K562 (cell line): ENCODE results near the gene BRAT1. TPM values are rescaled to one million over a fixed set of nuclear protein-coding genes. Genes with fewer than 3 reads are reported as not detected.

Source experiments
- EGR1 ChIP-seq: fragments of 450-650 bp; conservative IDR thresholded peaks from 2 replicates; pipeline ENCODE4 v1.6.1; 2017; ENCODE audit warnings: mild to moderate bottlenecking
- ERF ChIP-seq: fragments of 450-650 bp; formaldehyde crosslinking; IDR thresholded peaks from 2 replicates; pipeline ENCODE4 v1.4.0; 2020; ENCODE audit warnings: mild to moderate bottlenecking, mixed read lengths
- LCOR ChIP-seq: sonication (generic); formaldehyde crosslinking; IDR thresholded peaks from 2 replicates; pipeline ENCODE4 v1.8.0; 2022; ENCODE audit warnings: mild to moderate bottlenecking, missing genetic modification reagents
- MEF2A ChIP-seq: IDR thresholded peaks from 2 replicates; pipeline ENCODE4 v1.6.1; 2011; ENCODE audit warnings: low read depth, mild to moderate bottlenecking, low read length, moderate library complexity; ENCODE audit not compliant: control insufficient read depth
- MYC ChIP-seq, 2 experiments: fragments of 250-450 bp in 1 of 2; sonication (Bioruptor Pico) in 1 of 2; IDR thresholded peaks; 2 replicates each; pipeline versions ENCODE4 v1.5.1 to v1.6.1; 2012 to 2021; ENCODE audit warnings: low read depth in 2 of 2, borderline replicate concordance in 1 of 2, improper control_type of control experiment in 1 of 2, low read length in 1 of 2, mild to moderate bottlenecking in 1 of 2, moderate library complexity in 1 of 2
- NCOA2 ChIP-seq, 2 experiments: fragments of 450-650 bp; IDR thresholded peaks; 2 replicates each; pipeline ENCODE4 v1.6.1; 2018; ENCODE audit warnings: mild to moderate bottlenecking in 2 of 2, moderate library complexity in 1 of 2; ENCODE audit not compliant: partially characterized antibody in 2 of 2
- POLR2G ChIP-seq: fragments of 200-400 bp; formaldehyde crosslinking; IDR thresholded peaks from 2 replicates; pipeline ENCODE4 v1.6.1; 2017; ENCODE audit warnings: low read depth, mild to moderate bottlenecking, antibody characterized with exemption, low read length, moderate library complexity
- POLR3A ChIP-seq: IDR thresholded peaks from 2 replicates; pipeline ENCODE4 v1.6.1; 2011; ENCODE audit warnings: borderline replicate concordance, mild to moderate bottlenecking, moderate library complexity; ENCODE audit not compliant: insufficient read length, insufficient read depth; ENCODE audit errors: extremely low read depth
- RAD21 ChIP-seq, 2 experiments: fragments of 250-450 bp in 1 of 2; fragments of 450-650 bp in 1 of 2; sonication (Bioruptor Pico) in 1 of 2; formaldehyde crosslinking in 1 of 2; IDR thresholded peaks in 1 of 2; conservative IDR thresholded peaks in 1 of 2; 2 replicates each; pipeline versions ENCODE4 v1.4.0 to v1.8.0; 2020 to 2022; ENCODE audit warnings: mild to moderate bottlenecking in 2 of 2, moderate library complexity in 1 of 2
- SUPT5H ChIP-seq: fragments of 450-650 bp; IDR thresholded peaks from 2 replicates; pipeline ENCODE4 v1.6.1; 2016
- TAF7 ChIP-seq: fragments of 450-650 bp; IDR thresholded peaks from 2 replicates; pipeline ENCODE4 v1.6.1; 2016; ENCODE audit warnings: missing genetic modification characterization, missing compliant biosample characterization
- TAL1 ChIP-seq: fragments of 450-650 bp; IDR thresholded peaks from 2 replicates; pipeline ENCODE4 v1.6.1; 2016; ENCODE audit warnings: mild to moderate bottlenecking
- TCF3 ChIP-seq: sonication (generic); formaldehyde crosslinking; IDR thresholded peaks from 2 replicates; pipeline ENCODE4 v1.4.0; 2020; ENCODE audit warnings: mild to moderate bottlenecking, missing genetic modification reagents
- ZBTB1 ChIP-seq: sonication (generic); formaldehyde crosslinking; IDR thresholded peaks from 2 replicates; pipeline ENCODE4 v1.8.1; 2023; ENCODE audit warnings: missing genetic modification reagents, low read depth, mild to moderate bottlenecking, borderline replicate concordance
- ZNF23 ChIP-seq: fragments of 250-450 bp; sonication (Bioruptor Pico); IDR thresholded peaks from 2 replicates; pipeline ENCODE4 v1.4.0; 2020; ENCODE audit warnings: mild to moderate bottlenecking
- ZNF695 ChIP-seq: fragments of 450-650 bp; formaldehyde crosslinking; IDR thresholded peaks from 2 replicates; pipeline ENCODE4 v1.4.0; 2020; ENCODE audit warnings: mild to moderate bottlenecking, moderate library complexity
- polyA plus RNA-seq, 8 experiments: library from polyadenylated mRNA; depleted of rRNA in 4 of 8; stranded (reverse) in 5 of 8; unstranded in 3 of 8; fragments of >200 nt; fragmentation: Nextera tagmentation in 2 of 8; fragmentation: Illumina TruSeq in 1 of 8; extraction: Ambion mirVana in 2 of 8; extraction: Trizol in 1 of 8; gene quantifications; 2 replicates each; pipeline versions ENCODE4 v1.2.1 to v1.2.3, GENCODE V29; 2011 to 2014; ENCODE audit warnings: inconsistent platforms in 1 of 8, missing spikeins in 1 of 8
- total RNA-seq, 7 experiments: library from RNA; depleted of rRNA in 6 of 7; stranded (reverse); fragments of >200 nt in 6 of 7; fragmentation: Illumina TruSeq in 2 of 7; extraction: Trizol in 2 of 7; gene quantifications; 2 replicates each; pipeline versions ENCODE4 v1.2.1 to v1.2.3, GENCODE V29; 2011 to 2021; ENCODE audit warnings: low replicate concordance in 1 of 7
- TF ChIP-seq, protein P1 (sequence below): fragments of 250-450 bp; sonication (Bioruptor Pico); IDR thresholded peaks from 2 replicates; pipeline ENCODE4 v1.8.0; 2022; ENCODE audit warnings: inconsistent platforms, mild to moderate bottlenecking, moderate library complexity, borderline replicate concordance
- TF ChIP-seq, protein P2 (sequence below): sonication (generic); formaldehyde crosslinking; IDR thresholded peaks from 2 replicates; pipeline ENCODE4 v1.8.0; 2022; ENCODE audit warnings: missing genetic modification reagents, mild to moderate bottlenecking, borderline replicate concordance
- TF ChIP-seq, protein P3 (sequence below): sonication (generic); formaldehyde crosslinking; IDR thresholded peaks from 2 replicates; pipeline ENCODE4 v1.8.0; 2022; ENCODE audit warnings: mild to moderate bottlenecking, missing genetic modification reagents

The BRAT1 gene
- total and polyA plus RNA-seq, 9 of the 15 experiments (the other 6 are each of a cell fraction or from before 2014, with no cell fraction given) = 0.13 to 49.6 (median 10.5) TPM

DNA sequence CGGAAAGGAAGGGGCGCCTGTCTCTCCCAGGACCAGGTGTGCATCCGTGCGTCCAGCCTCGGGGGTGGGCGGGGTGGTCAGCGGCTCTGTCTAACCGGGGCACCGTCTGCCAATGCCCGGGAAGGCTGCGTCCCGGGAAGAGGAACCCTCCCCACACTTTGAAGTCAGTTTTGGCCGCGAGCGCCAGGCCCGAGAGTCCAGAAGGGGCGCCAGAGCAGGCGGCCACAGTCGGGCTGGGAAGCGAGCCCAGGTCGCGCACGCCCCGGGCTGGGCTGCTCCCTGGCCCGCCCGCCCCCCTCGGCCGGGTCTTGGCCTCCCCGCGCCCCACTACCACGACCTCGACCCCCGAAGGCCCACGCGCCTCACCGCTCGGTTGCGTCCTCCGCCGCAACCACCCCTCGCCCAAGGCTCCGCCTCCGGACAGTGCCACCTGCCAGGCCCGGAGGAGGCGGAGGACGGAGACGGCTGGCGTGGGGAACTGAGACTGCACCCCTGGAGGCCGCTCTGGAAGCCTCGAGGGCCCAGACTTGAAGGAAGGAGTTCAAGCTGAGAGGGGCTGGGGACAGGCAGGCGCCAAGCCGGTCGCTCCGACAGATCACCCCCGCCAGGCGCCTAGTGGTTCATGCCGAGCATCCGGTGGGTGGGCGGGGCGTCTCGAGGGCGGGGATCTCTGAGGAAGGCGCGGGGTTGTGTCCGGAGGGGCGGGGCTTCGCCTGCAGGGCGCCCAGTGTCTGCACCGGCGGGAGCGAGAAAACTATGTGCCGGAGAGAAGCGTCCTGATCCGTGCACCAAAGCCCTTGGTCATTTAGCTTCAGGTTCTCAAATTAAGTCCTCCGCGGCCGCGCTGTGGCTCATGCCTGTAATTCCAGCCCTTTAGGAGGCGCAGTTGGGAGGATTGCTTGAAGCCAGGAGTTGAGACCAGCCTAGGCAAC is at the start of gene BRAT1 (continued):
- TF ChIP-seq, protein P1, sequence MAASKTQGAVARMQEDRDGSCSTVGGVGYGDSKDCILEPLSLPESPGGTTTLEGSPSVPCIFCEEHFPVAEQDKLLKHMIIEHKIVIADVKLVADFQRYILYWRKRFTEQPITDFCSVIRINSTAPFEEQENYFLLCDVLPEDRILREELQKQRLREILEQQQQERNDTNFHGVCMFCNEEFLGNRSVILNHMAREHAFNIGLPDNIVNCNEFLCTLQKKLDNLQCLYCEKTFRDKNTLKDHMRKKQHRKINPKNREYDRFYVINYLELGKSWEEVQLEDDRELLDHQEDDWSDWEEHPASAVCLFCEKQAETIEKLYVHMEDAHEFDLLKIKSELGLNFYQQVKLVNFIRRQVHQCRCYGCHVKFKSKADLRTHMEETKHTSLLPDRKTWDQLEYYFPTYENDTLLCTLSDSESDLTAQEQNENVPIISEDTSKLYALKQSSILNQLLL (CRISPR knock-in tag) = no peak
- TF ChIP-seq ZNF695 (CRISPR knock-in tag) (no peak), MEF2A (no peak), POLR3A (no peak), TCF3 (no peak), EGR1 (peak; percentile 62), RAD21 (CRISPR knock-in tag; conservative IDR thresholded peaks at IDR 0.05 in 1 of 2, IDR thresholded peaks at IDR 0.05 in 1 of 2) (peak in 1 of 2 experiments; percentile 36; a peak in 1 of 4 replicates), POLR2G (peak; percentile 90), SUPT5H (peak; percentile 86), ZNF23 (CRISPR knock-in tag) (no peak), MYC (IDR thresholded peaks at IDR 0.05; ENCODE audit: low read depth, low read length) (peak; percentile 56), MYC (CRISPR knock-in tag; IDR thresholded peaks at IDR 0.05; ENCODE audit: borderline replicate concordance, low read depth) (no peak), NCOA2 (IDR thresholded peaks at IDR 0.05; ENCODE audit: partially characterized antibody in 2 of 2) (no peak), LCOR (CRISPR knock-in tag) (no peak), TAF7 (tag) (no peak), TAL1 (no peak), ZBTB1 (CRISPR knock-in tag) (no peak), ERF (0 out of 2 replicates have a peak, but pooled peaks have one; percentile 25)
- TF ChIP-seq, protein P2, sequence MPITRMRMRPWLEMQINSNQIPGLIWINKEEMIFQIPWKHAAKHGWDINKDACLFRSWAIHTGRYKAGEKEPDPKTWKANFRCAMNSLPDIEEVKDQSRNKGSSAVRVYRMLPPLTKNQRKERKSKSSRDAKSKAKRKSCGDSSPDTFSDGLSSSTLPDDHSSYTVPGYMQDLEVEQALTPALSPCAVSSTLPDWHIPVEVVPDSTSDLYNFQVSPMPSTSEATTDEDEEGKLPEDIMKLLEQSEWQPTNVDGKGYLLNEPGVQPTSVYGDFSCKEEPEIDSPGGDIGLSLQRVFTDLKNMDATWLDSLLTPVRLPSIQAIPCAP = no peak
- TF ChIP-seq, protein P3, sequence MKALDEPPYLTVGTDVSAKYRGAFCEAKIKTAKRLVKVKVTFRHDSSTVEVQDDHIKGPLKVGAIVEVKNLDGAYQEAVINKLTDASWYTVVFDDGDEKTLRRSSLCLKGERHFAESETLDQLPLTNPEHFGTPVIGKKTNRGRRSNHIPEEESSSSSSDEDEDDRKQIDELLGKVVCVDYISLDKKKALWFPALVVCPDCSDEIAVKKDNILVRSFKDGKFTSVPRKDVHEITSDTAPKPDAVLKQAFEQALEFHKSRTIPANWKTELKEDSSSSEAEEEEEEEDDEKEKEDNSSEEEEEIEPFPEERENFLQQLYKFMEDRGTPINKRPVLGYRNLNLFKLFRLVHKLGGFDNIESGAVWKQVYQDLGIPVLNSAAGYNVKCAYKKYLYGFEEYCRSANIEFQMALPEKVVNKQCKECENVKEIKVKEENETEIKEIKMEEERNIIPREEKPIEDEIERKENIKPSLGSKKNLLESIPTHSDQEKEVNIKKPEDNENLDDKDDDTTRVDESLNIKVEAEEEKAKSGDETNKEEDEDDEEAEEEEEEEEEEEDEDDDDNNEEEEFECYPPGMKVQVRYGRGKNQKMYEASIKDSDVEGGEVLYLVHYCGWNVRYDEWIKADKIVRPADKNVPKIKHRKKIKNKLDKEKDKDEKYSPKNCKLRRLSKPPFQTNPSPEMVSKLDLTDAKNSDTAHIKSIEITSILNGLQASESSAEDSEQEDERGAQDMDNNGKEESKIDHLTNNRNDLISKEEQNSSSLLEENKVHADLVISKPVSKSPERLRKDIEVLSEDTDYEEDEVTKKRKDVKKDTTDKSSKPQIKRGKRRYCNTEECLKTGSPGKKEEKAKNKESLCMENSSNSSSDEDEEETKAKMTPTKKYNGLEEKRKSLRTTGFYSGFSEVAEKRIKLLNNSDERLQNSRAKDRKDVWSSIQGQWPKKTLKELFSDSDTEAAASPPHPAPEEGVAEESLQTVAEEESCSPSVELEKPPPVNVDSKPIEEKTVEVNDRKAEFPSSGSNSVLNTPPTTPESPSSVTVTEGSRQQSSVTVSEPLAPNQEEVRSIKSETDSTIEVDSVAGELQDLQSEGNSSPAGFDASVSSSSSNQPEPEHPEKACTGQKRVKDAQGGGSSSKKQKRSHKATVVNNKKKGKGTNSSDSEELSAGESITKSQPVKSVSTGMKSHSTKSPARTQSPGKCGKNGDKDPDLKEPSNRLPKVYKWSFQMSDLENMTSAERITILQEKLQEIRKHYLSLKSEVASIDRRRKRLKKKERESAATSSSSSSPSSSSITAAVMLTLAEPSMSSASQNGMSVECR (CRISPR knock-in tag) = peak; percentile 82
